Activated T-cell treated with anti-CD3 and anti-CD28 coated beads, Interleukin-2, amount 50 U/mL, for 24 hours (primary cell): ENCODE measurements around the gene FCER2.

Experiments used
- DNase-seq: peaks from one replicate; pipeline ENCODE4 v3.0.0-alpha.2; 2020
- H3K27ac Mint-ChIP-seq: 2 replicates; pipeline ENCODE4 v1.8.0; 2020; ENCODE audit warnings: mild to moderate bottlenecking, mixed read lengths
- H3K27me3 Mint-ChIP-seq: 2 replicates; pipeline ENCODE4 v1.8.0; 2020; ENCODE audit warnings: mixed read lengths
- H3K36me3 Mint-ChIP-seq: 2 replicates; pipeline ENCODE4 v1.8.0; 2020; ENCODE audit warnings: low read depth, mixed read lengths
- H3K4me1 Mint-ChIP-seq: 2 replicates; pipeline ENCODE4 v1.8.0; 2020; ENCODE audit warnings: low read depth, mixed read lengths
- H3K4me3 Mint-ChIP-seq: 2 replicates; pipeline ENCODE4 v1.8.0; 2020; ENCODE audit warnings: mild to moderate bottlenecking, moderate library complexity, mixed read lengths
- H3K9me3 Mint-ChIP-seq: 2 replicates; pipeline ENCODE4 v1.8.0; 2020; ENCODE audit warnings: mixed read lengths

FCER2 gene

GRCh38 chr19:7720351-7720750, 18.4 kb upstream of the FCER2 start:
- DNase-seq, result no peak
- no peaks in the 10 kb centered on the region for H3K36me3 Mint-ChIP-seq
- no peak overlapping the region for H3K27ac Mint-ChIP-seq
- peaks cover 5% of the 10 kb centered on the region for H3K4me1 Mint-ChIP-seq
- H3K4me3 Mint-ChIP-seq, result no peak overlapping the region
- peaks cover 7% of the 10 kb centered on the region for H3K9me3 Mint-ChIP-seq
- H3K27me3 Mint-ChIP-seq, result peaks cover 7% of the 10 kb centered on the region

GRCh38 chr19:7718668-7719067, 16.7 kb upstream of the FCER2 start:
- Mint-ChIP-seq H3K4me1 (peaks cover 10% of the 10 kb centered on the region), H3K4me3 (no peak overlapping the region), H3K9me3 (peaks cover 7% of the 10 kb centered on the region), H3K27me3 (peaks cover 7% of the 10 kb centered on the region), H3K36me3 (no peaks in the 10 kb centered on the region), H3K27ac (no peak overlapping the region)
- DNase-seq, result no peak

GRCh38 chr19:7716762-7717161, 14.8 kb upstream of the FCER2 start:
- H3K9me3 Mint-ChIP-seq, result peaks cover 7% of the 10 kb centered on the region
- no peaks in the 10 kb centered on the region for H3K36me3 Mint-ChIP-seq
- H3K4me3 Mint-ChIP-seq, result no peak overlapping the region
- no peak for DNase-seq
- peaks cover 10% of the 10 kb centered on the region for H3K4me1 Mint-ChIP-seq
- H3K27me3 Mint-ChIP-seq, result peaks cover 4% of the 10 kb centered on the region
- H3K27ac Mint-ChIP-seq, result no peak overlapping the region

GRCh38 chr19:7715671-7716070, 13.7 kb upstream of the FCER2 start:
- H3K4me3 Mint-ChIP-seq, result no peak overlapping the region
- peaks cover 4% of the 10 kb centered on the region for H3K27me3 Mint-ChIP-seq
- no peaks in the 10 kb centered on the region for H3K36me3 Mint-ChIP-seq
- H3K9me3 Mint-ChIP-seq, result peaks cover 7% of the 10 kb centered on the region
- DNase-seq, result no peak
- H3K27ac Mint-ChIP-seq, result no peak overlapping the region
- peaks cover 10% of the 10 kb centered on the region for H3K4me1 Mint-ChIP-seq

GRCh38 chr19:7710616-7711015, 8.7 kb upstream of the FCER2 start:
- H3K4me3 Mint-ChIP-seq, result no peak overlapping the region
- no peak overlapping the region for H3K27ac Mint-ChIP-seq
- H3K9me3 Mint-ChIP-seq, result no peaks in the 10 kb centered on the region
- DNase-seq, result no peak
- H3K36me3 Mint-ChIP-seq, result no peaks in the 10 kb centered on the region
- no peaks in the 10 kb centered on the region for H3K27me3 Mint-ChIP-seq
- peaks cover 22% of the 10 kb centered on the region for H3K4me1 Mint-ChIP-seq

GRCh38 chr19:7709932-7710460, 8.1 kb upstream of the FCER2 start:
- Mint-ChIP-seq H3K9me3 (no peaks in the 10 kb centered on the region), H3K27ac (no peak overlapping the region), H3K27me3 (no peaks in the 10 kb centered on the region), H3K36me3 (no peaks in the 10 kb centered on the region), H3K4me3 (no peak overlapping the region), H3K4me1 (peaks cover 28% of the 10 kb centered on the region)
- no peak for DNase-seq

- Mint-ChIP-seq H3K27ac (no peak overlapping the region), H3K4me1 (peaks cover 39% of the 10 kb centered on the region), H3K36me3 (no peaks in the 10 kb centered on the region), H3K27me3 (peaks cover 3% of the 10 kb centered on the region), H3K4me3 (no peak overlapping the region), H3K9me3 (no peaks in the 10 kb centered on the region)
- DNase-seq, result no peak
Measured at GRCh38 chr19:7706955-7707456, 5.1 kb upstream of the FCER2 start.

GRCh38 chr19:7706188-7706954, 4.4 kb upstream of the FCER2 start:
- peaks cover 40% of the 10 kb centered on the region for H3K4me1 Mint-ChIP-seq
- peaks cover 3% of the 10 kb centered on the region for H3K27me3 Mint-ChIP-seq
- no peak for DNase-seq
- H3K9me3 Mint-ChIP-seq, result no peaks in the 10 kb centered on the region
- H3K4me3 Mint-ChIP-seq, result peak overlapping the region; percentile 62
- peak overlapping the region; percentile 88 for H3K27ac Mint-ChIP-seq
- no peaks in the 10 kb centered on the region for H3K36me3 Mint-ChIP-seq

- Mint-ChIP-seq H3K4me1 (peaks cover 40% of the 10 kb centered on the region), H3K4me3 (peak overlapping the region; percentile 62), H3K36me3 (no peaks in the 10 kb centered on the region), H3K27me3 (peaks cover 3% of the 10 kb centered on the region), H3K27ac (peak overlapping the region; percentile 88), H3K9me3 (no peaks in the 10 kb centered on the region)
- DNase-seq, result peak; percentile 77
Measured at GRCh38 chr19:7705387-7706187, 3.7 kb upstream of the FCER2 start.

GRCh38 chr19:7704280-7705060, 2.5 kb upstream of the FCER2 start:
- Mint-ChIP-seq H3K27me3 (peaks cover 6% of the 10 kb centered on the region), H3K27ac (no peak overlapping the region), H3K4me3 (no peak overlapping the region), H3K36me3 (no peaks in the 10 kb centered on the region), H3K4me1 (peaks cover 48% of the 10 kb centered on the region), H3K9me3 (no peaks in the 10 kb centered on the region)
- no peak for DNase-seq

GRCh38 chr19:7703332-7703731, 1.4 kb upstream of the FCER2 start:
- no peak overlapping the region for H3K4me3 Mint-ChIP-seq
- no peak for DNase-seq
- no peaks in the 10 kb centered on the region for H3K9me3 Mint-ChIP-seq
- H3K27me3 Mint-ChIP-seq, result peaks cover 16% of the 10 kb centered on the region
- H3K4me1 Mint-ChIP-seq, result peaks cover 58% of the 10 kb centered on the region
- peak overlapping the region; percentile 9 for H3K27ac Mint-ChIP-seq
- no peaks in the 10 kb centered on the region for H3K36me3 Mint-ChIP-seq

- H3K27ac Mint-ChIP-seq, result no peak overlapping the region
- DNase-seq, result no peak
- no peaks in the 10 kb centered on the region for H3K9me3 Mint-ChIP-seq
- peaks cover 50% of the 10 kb centered on the region for H3K4me1 Mint-ChIP-seq
- H3K36me3 Mint-ChIP-seq, result no peaks in the 10 kb centered on the region
- H3K27me3 Mint-ChIP-seq, result peaks cover 37% of the 10 kb centered on the region
- H3K4me3 Mint-ChIP-seq, result no peak overlapping the region
Measured at GRCh38 chr19:7701049-7701653, 780 bp downstream of the FCER2 start.

GRCh38 chr19:7699417-7700401, 2.2 kb downstream of the FCER2 start:
- peak; percentile 59 for DNase-seq
- Mint-ChIP-seq H3K4me1 (peaks cover 37% of the 10 kb centered on the region), H3K27me3 (peaks cover 41% of the 10 kb centered on the region), H3K9me3 (no peaks in the 10 kb centered on the region), H3K36me3 (no peaks in the 10 kb centered on the region), H3K4me3 (peak overlapping the region; percentile 55), H3K27ac (peak overlapping the region; percentile 85)
